WTC11 (cell line): ENCODE measurements around the gene UBB. TPM values are rescaled to one million over a fixed set of nuclear protein-coding genes. Genes with fewer than 3 reads are reported as not detected.

Experiments
- ATAC-seq: fragments of 200-7000 bp; cut with Tn5 transposase; 2 replicates; pipeline ENCODE4 v1.10.0; 2021; ENCODE audit warnings: mild to moderate bottlenecking, moderate library complexity
- CTCF ChIA-PET: fragments of 300-600 bp; sonication (Branson Sonifier 250); formaldehyde crosslinking; loops from one replicate; lab custom pipeline; 2021; ENCODE audit warnings: antibody characterized with exemption; lab: Charles Lee
- POLR2A ChIA-PET: fragments of 350-600 bp; sonication (Branson Sonifier 250); formaldehyde crosslinking; loops from one replicate; lab custom pipeline; 2021; ENCODE audit warnings: antibody characterized with exemption; lab: Charles Lee
- DNase-seq: peaks from one replicate; pipeline ENCODE4 v3.0.0; 2021; ENCODE audit warnings: low spot score
- H3K27ac Mint-ChIP-seq: 2 replicates; pipeline ENCODE4 v1.8.0; 2021; ENCODE audit warnings: mixed read lengths
- H3K27me3 Mint-ChIP-seq: 2 replicates; pipeline ENCODE4 v1.8.0; 2021; ENCODE audit warnings: low read depth, mild to moderate bottlenecking, moderate library complexity, mixed read lengths
- H3K36me3 Mint-ChIP-seq: 2 replicates; pipeline ENCODE4 v1.8.0; 2021; ENCODE audit warnings: mixed read lengths
- H3K4me1 Mint-ChIP-seq: 2 replicates; pipeline ENCODE4 v1.8.0; 2022; ENCODE audit warnings: mixed read lengths
- H3K4me3 Mint-ChIP-seq: 2 replicates; pipeline ENCODE4 v1.8.0; 2021; ENCODE audit warnings: mild to moderate bottlenecking, moderate library complexity, mixed read lengths
- H3K9me3 Mint-ChIP-seq: 2 replicates; pipeline ENCODE4 v1.8.0; 2021; ENCODE audit warnings: mixed read lengths
- AFF4 ChIP-seq: sonication (generic); formaldehyde crosslinking; IDR thresholded peaks from 2 replicates; pipeline ENCODE4 v1.8.1; 2023; ENCODE audit warnings: mild to moderate bottlenecking, missing genetic modification reagents, borderline replicate concordance
- ETV6 ChIP-seq: sonication (generic); formaldehyde crosslinking; IDR thresholded peaks from 2 replicates; pipeline ENCODE4 v1.8.1; 2022; ENCODE audit warnings: mild to moderate bottlenecking, missing genetic modification reagents
- FOXJ3 ChIP-seq: sonication (generic); formaldehyde crosslinking; IDR thresholded peaks from 2 replicates; pipeline ENCODE4 v1.9.0; 2021; ENCODE audit warnings: missing genetic modification reagents, mild to moderate bottlenecking, borderline replicate concordance
- GRHL2 ChIP-seq: fragments of 250-450 bp; sonication (Bioruptor Pico); IDR thresholded peaks from 2 replicates; pipeline ENCODE4 v1.8.0; 2022; ENCODE audit warnings: mild to moderate bottlenecking, moderate library complexity; ENCODE audit not compliant: insufficient replicate concordance, severe bottlenecking
- IRF2 ChIP-seq: sonication (generic); formaldehyde crosslinking; IDR thresholded peaks from 2 replicates; pipeline ENCODE4 v1.8.0; 2022; ENCODE audit warnings: low read depth, missing genetic modification reagents, borderline replicate concordance
- KAT7 ChIP-seq: sonication (generic); formaldehyde crosslinking; IDR thresholded peaks from 2 replicates; pipeline ENCODE4 v1.8.1; 2023; ENCODE audit warnings: missing genetic modification reagents, mild to moderate bottlenecking, borderline replicate concordance
- OVOL2 ChIP-seq: fragments of 250-450 bp; sonication (Bioruptor Pico); IDR thresholded peaks from 2 replicates; pipeline ENCODE4 v1.9.0; 2021; ENCODE audit warnings: mild to moderate bottlenecking, borderline replicate concordance
- ZNF121 ChIP-seq: sonication (generic); formaldehyde crosslinking; IDR thresholded peaks from 2 replicates; pipeline ENCODE4 v1.8.0; 2023; ENCODE audit warnings: missing genetic modification reagents
- ZNF219 ChIP-seq: sonication (generic); formaldehyde crosslinking; IDR thresholded peaks from 2 replicates; pipeline ENCODE4 v1.8.0; 2023; ENCODE audit warnings: missing genetic modification reagents, mild to moderate bottlenecking, borderline replicate concordance
- total RNA-seq: library from RNA; stranded (reverse); gene quantifications from 3 replicates; pipeline ENCODE4 v1.2.3, GENCODE V29; 2021
- TF ChIP-seq, protein P1 (sequence below): fragments of 250-450 bp; sonication (Bioruptor Pico); IDR thresholded peaks from 2 replicates; pipeline ENCODE4 v1.9.0; 2021; ENCODE audit warnings: moderate library complexity, mild to moderate bottlenecking, inconsistent platforms, borderline replicate concordance
- TF ChIP-seq, protein P2 (sequence below): sonication (generic); formaldehyde crosslinking; conservative IDR thresholded peaks from 2 replicates; pipeline ENCODE4 v1.8.1; 2023; ENCODE audit warnings: mild to moderate bottlenecking, low read depth, missing genetic modification reagents, moderate library complexity
- TF ChIP-seq, protein P3 (sequence below): sonication (generic); formaldehyde crosslinking; IDR thresholded peaks from 2 replicates; pipeline ENCODE4 v1.8.0; 2023; ENCODE audit warnings: mild to moderate bottlenecking, missing genetic modification reagents
- TF ChIP-seq, protein P4 (sequence below): sonication (generic); formaldehyde crosslinking; IDR thresholded peaks from 2 replicates; pipeline ENCODE4 v1.8.1; 2023; ENCODE audit warnings: mild to moderate bottlenecking, missing genetic modification reagents, moderate library complexity
- TF ChIP-seq, protein P5 (sequence below): sonication (generic); formaldehyde crosslinking; IDR thresholded peaks from 2 replicates; pipeline ENCODE4 v1.8.1; 2023; ENCODE audit warnings: mild to moderate bottlenecking, moderate library complexity, missing genetic modification reagents
- TF ChIP-seq, protein P6 (sequence below): sonication (generic); formaldehyde crosslinking; IDR thresholded peaks from 2 replicates; pipeline ENCODE4 v1.8.1; 2022; ENCODE audit warnings: low read depth, missing genetic modification reagents, borderline replicate concordance

The UBB gene
- total RNA-seq, 1 experiment from 2014 or later = 1,216 TPM

DNA sequence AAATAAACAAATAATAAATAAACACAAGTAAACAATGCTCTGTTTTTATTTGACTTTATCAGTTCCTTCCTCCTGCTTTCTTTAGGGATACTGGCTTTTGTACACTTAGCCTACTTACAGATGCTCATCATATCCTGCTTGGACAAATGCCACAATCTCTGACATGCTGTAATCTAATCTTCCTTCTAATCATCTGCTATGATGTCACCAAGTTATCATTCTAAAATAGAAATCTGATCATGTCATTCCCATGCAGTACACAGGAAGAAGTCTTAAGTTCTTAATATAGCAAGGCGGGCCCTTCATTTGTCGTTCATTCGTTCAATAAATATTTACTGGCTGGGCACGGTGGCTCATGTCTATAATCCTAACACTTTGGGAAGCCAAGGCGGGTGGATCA, 9.1 kb upstream of the UBB start:
- DNase-seq (no peak), ATAC-seq (no peak)
- H3K9me3 Mint-ChIP-seq = no peaks in the 10 kb centered on the region
- ChIA-PET CTCF (interaction anchor here (0.7 to 7.8 kb wide), 3 partner anchors 8 to 212 kb away, joined by 3 to 78 read pairs (median 5); no protein-coding TSS in a partner anchor), POLR2A (no interaction called here)
- no peaks in the 10 kb centered on the region for H3K36me3 Mint-ChIP-seq
- no peaks in the 10 kb centered on the region for H3K27me3 Mint-ChIP-seq
- TF ChIP-seq FOXJ3 = no peak
- TF ChIP-seq, protein P1, sequence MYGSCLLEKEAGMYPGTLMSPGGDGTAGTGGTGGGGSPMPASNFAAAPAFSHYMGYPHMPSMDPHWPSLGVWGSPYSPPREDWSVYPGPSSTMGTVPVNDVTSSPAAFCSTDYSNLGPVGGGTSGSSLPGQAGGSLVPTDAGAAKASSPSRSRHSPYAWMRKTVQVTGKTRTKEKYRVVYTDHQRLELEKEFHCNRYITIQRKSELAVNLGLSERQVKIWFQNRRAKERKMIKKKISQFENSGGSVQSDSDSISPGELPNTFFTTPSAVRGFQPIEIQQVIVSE (CRISPR knock-in tag) = no peak
- TF ChIP-seq, protein P2, sequence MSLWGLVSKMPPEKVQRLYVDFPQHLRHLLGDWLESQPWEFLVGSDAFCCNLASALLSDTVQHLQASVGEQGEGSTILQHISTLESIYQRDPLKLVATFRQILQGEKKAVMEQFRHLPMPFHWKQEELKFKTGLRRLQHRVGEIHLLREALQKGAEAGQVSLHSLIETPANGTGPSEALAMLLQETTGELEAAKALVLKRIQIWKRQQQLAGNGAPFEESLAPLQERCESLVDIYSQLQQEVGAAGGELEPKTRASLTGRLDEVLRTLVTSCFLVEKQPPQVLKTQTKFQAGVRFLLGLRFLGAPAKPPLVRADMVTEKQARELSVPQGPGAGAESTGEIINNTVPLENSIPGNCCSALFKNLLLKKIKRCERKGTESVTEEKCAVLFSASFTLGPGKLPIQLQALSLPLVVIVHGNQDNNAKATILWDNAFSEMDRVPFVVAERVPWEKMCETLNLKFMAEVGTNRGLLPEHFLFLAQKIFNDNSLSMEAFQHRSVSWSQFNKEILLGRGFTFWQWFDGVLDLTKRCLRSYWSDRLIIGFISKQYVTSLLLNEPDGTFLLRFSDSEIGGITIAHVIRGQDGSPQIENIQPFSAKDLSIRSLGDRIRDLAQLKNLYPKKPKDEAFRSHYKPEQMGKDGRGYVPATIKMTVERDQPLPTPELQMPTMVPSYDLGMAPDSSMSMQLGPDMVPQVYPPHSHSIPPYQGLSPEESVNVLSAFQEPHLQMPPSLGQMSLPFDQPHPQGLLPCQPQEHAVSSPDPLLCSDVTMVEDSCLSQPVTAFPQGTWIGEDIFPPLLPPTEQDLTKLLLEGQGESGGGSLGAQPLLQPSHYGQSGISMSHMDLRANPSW = no peak
- TF ChIP-seq, protein P3, sequence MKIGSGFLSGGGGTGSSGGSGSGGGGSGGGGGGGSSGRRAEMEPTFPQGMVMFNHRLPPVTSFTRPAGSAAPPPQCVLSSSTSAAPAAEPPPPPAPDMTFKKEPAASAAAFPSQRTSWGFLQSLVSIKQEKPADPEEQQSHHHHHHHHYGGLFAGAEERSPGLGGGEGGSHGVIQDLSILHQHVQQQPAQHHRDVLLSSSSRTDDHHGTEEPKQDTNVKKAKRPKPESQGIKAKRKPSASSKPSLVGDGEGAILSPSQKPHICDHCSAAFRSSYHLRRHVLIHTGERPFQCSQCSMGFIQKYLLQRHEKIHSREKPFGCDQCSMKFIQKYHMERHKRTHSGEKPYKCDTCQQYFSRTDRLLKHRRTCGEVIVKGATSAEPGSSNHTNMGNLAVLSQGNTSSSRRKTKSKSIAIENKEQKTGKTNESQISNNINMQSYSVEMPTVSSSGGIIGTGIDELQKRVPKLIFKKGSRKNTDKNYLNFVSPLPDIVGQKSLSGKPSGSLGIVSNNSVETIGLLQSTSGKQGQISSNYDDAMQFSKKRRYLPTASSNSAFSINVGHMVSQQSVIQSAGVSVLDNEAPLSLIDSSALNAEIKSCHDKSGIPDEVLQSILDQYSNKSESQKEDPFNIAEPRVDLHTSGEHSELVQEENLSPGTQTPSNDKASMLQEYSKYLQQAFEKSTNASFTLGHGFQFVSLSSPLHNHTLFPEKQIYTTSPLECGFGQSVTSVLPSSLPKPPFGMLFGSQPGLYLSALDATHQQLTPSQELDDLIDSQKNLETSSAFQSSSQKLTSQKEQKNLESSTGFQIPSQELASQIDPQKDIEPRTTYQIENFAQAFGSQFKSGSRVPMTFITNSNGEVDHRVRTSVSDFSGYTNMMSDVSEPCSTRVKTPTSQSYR (CRISPR knock-in tag) = no peak
- TF ChIP-seq, protein P4, sequence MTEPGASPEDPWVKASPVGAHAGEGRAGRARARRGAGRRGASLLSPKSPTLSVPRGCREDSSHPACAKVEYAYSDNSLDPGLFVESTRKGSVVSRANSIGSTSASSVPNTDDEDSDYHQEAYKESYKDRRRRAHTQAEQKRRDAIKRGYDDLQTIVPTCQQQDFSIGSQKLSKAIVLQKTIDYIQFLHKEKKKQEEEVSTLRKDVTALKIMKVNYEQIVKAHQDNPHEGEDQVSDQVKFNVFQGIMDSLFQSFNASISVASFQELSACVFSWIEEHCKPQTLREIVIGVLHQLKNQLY = no peak
- no peak for TF ChIP-seq ZNF121
- TF ChIP-seq GRHL2 (CRISPR knock-in tag) = no peak
- H3K27ac Mint-ChIP-seq = no peak overlapping the region
- no peaks in the 10 kb centered on the region for H3K4me1 Mint-ChIP-seq
- no peak overlapping the region for H3K4me3 Mint-ChIP-seq

GRCh38 chr17:16374146-16374938, 6.5 kb upstream of the UBB start:
- H3K27me3 Mint-ChIP-seq = no peaks in the 10 kb centered on the region
- H3K27ac Mint-ChIP-seq = no peak overlapping the region
- TF ChIP-seq ZNF219 (CRISPR knock-in tag) = no peak
- no peak for DNase-seq
- POLR2A ChIA-PET = no interaction called here
- no peaks in the 10 kb centered on the region for H3K4me1 Mint-ChIP-seq
- no peaks in the 10 kb centered on the region for H3K36me3 Mint-ChIP-seq
- no peak for ATAC-seq
- no peak overlapping the region for H3K4me3 Mint-ChIP-seq
- H3K9me3 Mint-ChIP-seq = no peaks in the 10 kb centered on the region
- CTCF ChIA-PET = interaction anchor here (1.1 to 7.8 kb wide), 3 partner anchors 11 to 88 kb away, joined by 3 to 78 read pairs (median 3); no protein-coding TSS in a partner anchor

GRCh38 chr17:16377941-16378341, 3.0 kb upstream of the UBB start:
- no peaks in the 10 kb centered on the region for H3K9me3 Mint-ChIP-seq
- no peaks in the 10 kb centered on the region for H3K27me3 Mint-ChIP-seq
- no peak overlapping the region for H3K4me3 Mint-ChIP-seq
- peaks cover 16% of the 10 kb centered on the region for H3K4me1 Mint-ChIP-seq
- no peak overlapping the region for H3K27ac Mint-ChIP-seq
- ChIA-PET POLR2A (no interaction called here), CTCF (interaction anchor here (1.3 to 7.8 kb wide), 3 partner anchors 14 to 92 kb away, joined by 4 to 78 read pairs (median 7); partner anchors contain the start of gene TRPV2)
- peaks cover 18% of the 10 kb centered on the region for H3K36me3 Mint-ChIP-seq
- no peak for ATAC-seq
- DNase-seq = no peak
- no peak for TF ChIP-seq AFF4 (CRISPR knock-in tag)
- no peak for TF ChIP-seq KAT7 (CRISPR knock-in tag)
- TF ChIP-seq IRF2 (CRISPR knock-in tag) = no peak
- no peak for TF ChIP-seq OVOL2 (CRISPR knock-in tag)
- no peak for TF ChIP-seq GRHL2 (CRISPR knock-in tag)
- TF ChIP-seq, protein P5, sequence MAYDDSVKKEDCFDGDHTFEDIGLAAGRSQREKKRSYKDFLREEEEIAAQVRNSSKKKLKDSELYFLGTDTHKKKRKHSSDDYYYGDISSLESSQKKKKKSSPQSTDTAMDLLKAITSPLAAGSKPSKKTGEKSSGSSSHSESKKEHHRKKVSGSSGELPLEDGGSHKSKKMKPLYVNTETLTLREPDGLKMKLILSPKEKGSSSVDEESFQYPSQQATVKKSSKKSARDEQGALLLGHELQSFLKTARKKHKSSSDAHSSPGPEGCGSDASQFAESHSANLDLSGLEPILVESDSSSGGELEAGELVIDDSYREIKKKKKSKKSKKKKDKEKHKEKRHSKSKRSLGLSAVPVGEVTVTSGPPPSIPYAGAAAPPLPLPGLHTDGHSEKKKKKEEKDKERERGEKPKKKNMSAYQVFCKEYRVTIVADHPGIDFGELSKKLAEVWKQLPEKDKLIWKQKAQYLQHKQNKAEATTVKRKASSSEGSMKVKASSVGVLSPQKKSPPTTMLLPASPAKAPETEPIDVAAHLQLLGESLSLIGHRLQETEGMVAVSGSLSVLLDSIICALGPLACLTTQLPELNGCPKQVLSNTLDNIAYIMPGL (CRISPR knock-in tag) = no peak
- no peak for TF ChIP-seq ETV6 (CRISPR knock-in tag)
- TF ChIP-seq, protein P6, sequence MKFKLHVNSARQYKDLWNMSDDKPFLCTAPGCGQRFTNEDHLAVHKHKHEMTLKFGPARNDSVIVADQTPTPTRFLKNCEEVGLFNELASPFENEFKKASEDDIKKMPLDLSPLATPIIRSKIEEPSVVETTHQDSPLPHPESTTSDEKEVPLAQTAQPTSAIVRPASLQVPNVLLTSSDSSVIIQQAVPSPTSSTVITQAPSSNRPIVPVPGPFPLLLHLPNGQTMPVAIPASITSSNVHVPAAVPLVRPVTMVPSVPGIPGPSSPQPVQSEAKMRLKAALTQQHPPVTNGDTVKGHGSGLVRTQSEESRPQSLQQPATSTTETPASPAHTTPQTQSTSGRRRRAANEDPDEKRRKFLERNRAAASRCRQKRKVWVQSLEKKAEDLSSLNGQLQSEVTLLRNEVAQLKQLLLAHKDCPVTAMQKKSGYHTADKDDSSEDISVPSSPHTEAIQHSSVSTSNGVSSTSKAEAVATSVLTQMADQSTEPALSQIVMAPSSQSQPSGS (CRISPR knock-in tag) = no peak
